Nephron (organoid): ENCODE data around the gene KRR1.

ENCODE experiments used
- H3K27ac Mint-ChIP-seq, 3 experiments: 2 replicates each; pipeline ENCODE4 v1.8.0; 2020; ENCODE audit warnings: mixed read lengths in 3 of 3, mild to moderate bottlenecking in 2 of 3, moderate library complexity in 1 of 3
- H3K27me3 Mint-ChIP-seq: 2 replicates; pipeline ENCODE4 v1.8.0; 2021; ENCODE audit warnings: low read depth, mild to moderate bottlenecking, moderate library complexity, mixed read lengths
- H3K36me3 Mint-ChIP-seq: 2 replicates; pipeline ENCODE4 v1.8.0; 2020; ENCODE audit warnings: low read depth, mixed read lengths
- H3K4me1 Mint-ChIP-seq: 2 replicates; pipeline ENCODE4 v1.8.0; 2020; ENCODE audit warnings: mixed read lengths
- H3K4me3 Mint-ChIP-seq, 3 experiments: 2 replicates each; pipeline ENCODE4 v1.8.0; 2020; ENCODE audit warnings: mild to moderate bottlenecking in 3 of 3, mixed read lengths in 3 of 3, moderate library complexity in 2 of 3
- H3K9me3 Mint-ChIP-seq: 2 replicates; pipeline ENCODE4 v1.8.0; 2020; ENCODE audit warnings: mixed read lengths
- TF ChIP-seq, protein P1 (sequence below), 3 experiments: fragments of 200-600 bp; sonication (generic); IDR thresholded peaks; one replicate each; pipeline ENCODE4 v1.5.0; 2021; ENCODE audit warnings: antibody characterized with exemption in 3 of 3; ENCODE audit not compliant: unreplicated experiment in 3 of 3

Gene KRR1

DNA sequence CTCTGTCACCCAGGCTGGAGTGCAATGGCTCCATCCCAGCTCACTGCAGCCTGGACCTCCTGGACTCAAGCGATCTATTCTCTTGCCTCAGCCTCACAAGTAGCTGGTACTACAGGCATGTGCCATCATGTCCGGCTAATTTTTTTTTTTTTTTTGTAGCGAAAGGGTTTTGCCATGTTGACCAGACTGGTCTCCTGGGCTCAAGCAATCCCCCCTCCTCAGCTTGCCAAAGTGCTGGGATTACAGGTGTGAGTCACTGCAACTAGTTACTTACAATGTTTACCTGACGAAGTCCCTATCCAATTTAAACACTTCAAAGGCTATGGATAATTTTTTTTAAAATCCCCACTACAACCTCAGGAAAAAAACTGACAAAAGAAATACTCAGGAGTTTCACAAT, 1.8 kb downstream of the KRR1 start:
- Mint-ChIP-seq H3K4me3 (peak overlapping the region; percentile 99), H3K27ac (no peak overlapping the region), H3K27me3 (no peaks in the 10 kb centered on the region), H3K9me3 (no peaks in the 10 kb centered on the region), H3K36me3 (peaks cover 14% of the 10 kb centered on the region), H3K4me1 (peaks cover 28% of the 10 kb centered on the region)
- TF ChIP-seq, protein P1, sequence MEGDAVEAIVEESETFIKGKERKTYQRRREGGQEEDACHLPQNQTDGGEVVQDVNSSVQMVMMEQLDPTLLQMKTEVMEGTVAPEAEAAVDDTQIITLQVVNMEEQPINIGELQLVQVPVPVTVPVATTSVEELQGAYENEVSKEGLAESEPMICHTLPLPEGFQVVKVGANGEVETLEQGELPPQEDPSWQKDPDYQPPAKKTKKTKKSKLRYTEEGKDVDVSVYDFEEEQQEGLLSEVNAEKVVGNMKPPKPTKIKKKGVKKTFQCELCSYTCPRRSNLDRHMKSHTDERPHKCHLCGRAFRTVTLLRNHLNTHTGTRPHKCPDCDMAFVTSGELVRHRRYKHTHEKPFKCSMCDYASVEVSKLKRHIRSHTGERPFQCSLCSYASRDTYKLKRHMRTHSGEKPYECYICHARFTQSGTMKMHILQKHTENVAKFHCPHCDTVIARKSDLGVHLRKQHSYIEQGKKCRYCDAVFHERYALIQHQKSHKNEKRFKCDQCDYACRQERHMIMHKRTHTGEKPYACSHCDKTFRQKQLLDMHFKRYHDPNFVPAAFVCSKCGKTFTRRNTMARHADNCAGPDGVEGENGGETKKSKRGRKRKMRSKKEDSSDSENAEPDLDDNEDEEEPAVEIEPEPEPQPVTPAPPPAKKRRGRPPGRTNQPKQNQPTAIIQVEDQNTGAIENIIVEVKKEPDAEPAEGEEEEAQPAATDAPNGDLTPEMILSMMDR (IDR thresholded peaks at IDR 0.05; ENCODE audit: unreplicated experiment in 3 of 3): no peak

GRCh38 chr12:75508159-75508558, 3.2 kb downstream of the KRR1 start:
- Mint-ChIP-seq H3K27ac (no peak overlapping the region), H3K9me3 (no peaks in the 10 kb centered on the region), H3K4me1 (peaks cover 28% of the 10 kb centered on the region), H3K27me3 (no peaks in the 10 kb centered on the region), H3K4me3 (no peak overlapping the region), H3K36me3 (peaks cover 18% of the 10 kb centered on the region)
- TF ChIP-seq, protein P1 (IDR thresholded peaks at IDR 0.05; ENCODE audit: unreplicated experiment in 3 of 3): no peak

- TF ChIP-seq, protein P1 (IDR thresholded peaks at IDR 0.05; ENCODE audit: unreplicated experiment in 3 of 3): no peak
- Mint-ChIP-seq H3K36me3 (peaks cover 18% of the 10 kb centered on the region), H3K27ac (no peak overlapping the region), H3K4me3 (no peak overlapping the region), H3K27me3 (no peaks in the 10 kb centered on the region), H3K4me1 (peaks cover 28% of the 10 kb centered on the region), H3K9me3 (no peaks in the 10 kb centered on the region)
Observed at GRCh38 chr12:75507086-75507485, 4.3 kb downstream of the KRR1 start.

GRCh38 chr12:75505706-75506312, 5.6 kb downstream of the KRR1 start:
- Mint-ChIP-seq H3K4me3 (peak overlapping the region in 1 of 3 experiments; percentile 30), H3K27ac (peak overlapping the region in 2 of 3 experiments; percentile 2 to 31), H3K9me3 (no peaks in the 10 kb centered on the region), H3K27me3 (no peaks in the 10 kb centered on the region), H3K4me1 (peaks cover 16% of the 10 kb centered on the region), H3K36me3 (peaks cover 22% of the 10 kb centered on the region)
- TF ChIP-seq, protein P1 (IDR thresholded peaks at IDR 0.05; ENCODE audit: unreplicated experiment in 3 of 3): peak; percentile 60 to 78 (median 66)

DNA sequence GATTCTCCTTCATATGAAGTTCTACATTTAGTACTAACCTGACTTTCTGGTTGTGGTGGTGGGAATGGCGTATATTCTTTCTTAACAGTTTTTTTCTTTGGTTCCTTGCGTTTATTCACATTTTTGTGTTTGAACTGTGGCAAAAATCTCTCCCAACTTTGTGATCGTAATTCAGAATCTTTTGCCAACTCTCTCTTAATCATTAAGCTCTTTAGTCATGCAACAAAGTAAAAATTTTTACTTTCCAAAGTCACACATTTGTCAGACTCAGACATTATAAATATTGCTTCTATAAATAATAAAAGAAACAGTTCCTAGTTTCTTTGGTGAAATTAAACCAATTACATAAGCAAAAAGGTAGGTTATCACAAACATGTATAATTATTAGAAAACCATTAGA, 7.5 kb downstream of the KRR1 start:
- peaks cover 34% of the 10 kb centered on the region for H3K36me3 Mint-ChIP-seq
- no peak overlapping the region for H3K4me3 Mint-ChIP-seq
- no peak overlapping the region for H3K27ac Mint-ChIP-seq
- TF ChIP-seq, protein P1 (IDR thresholded peaks at IDR 0.05; ENCODE audit: unreplicated experiment in 3 of 3): no peak
- H3K4me1 Mint-ChIP-seq: peaks cover 5% of the 10 kb centered on the region
- H3K27me3 Mint-ChIP-seq: no peaks in the 10 kb centered on the region
- no peaks in the 10 kb centered on the region for H3K9me3 Mint-ChIP-seq

DNA sequence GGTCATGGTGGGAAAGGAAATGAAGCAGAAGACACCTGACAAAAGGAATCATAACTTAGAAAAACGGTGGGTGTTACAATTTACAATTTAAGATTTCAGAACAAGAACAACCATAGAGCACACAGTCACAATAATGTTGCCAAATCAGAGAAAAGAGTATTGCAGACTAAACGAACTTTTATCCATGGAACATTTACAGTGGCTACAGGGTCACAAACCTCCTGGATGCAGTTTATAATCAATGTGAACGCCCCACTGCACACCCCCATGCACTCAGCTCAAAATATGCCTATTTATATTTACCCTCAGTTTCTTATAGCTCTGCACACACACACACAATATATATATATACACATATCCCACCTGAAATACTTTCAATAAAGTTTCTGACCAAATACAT, 8.0 kb downstream of the KRR1 start:
- Mint-ChIP-seq H3K36me3 (peaks cover 38% of the 10 kb centered on the region), H3K4me1 (peaks cover 5% of the 10 kb centered on the region), H3K27me3 (no peaks in the 10 kb centered on the region), H3K27ac (no peak overlapping the region), H3K4me3 (no peak overlapping the region), H3K9me3 (no peaks in the 10 kb centered on the region)
- TF ChIP-seq, protein P1 (IDR thresholded peaks at IDR 0.05; ENCODE audit: unreplicated experiment in 3 of 3): no peak
